ENCODE measurements around the gene TMEM59L. TPM values are rescaled to one million over a fixed set of nuclear protein-coding genes. Genes with fewer than 3 reads are reported as not detected.
"Not testable (repeated sequence)": the region's sequence is repeated elsewhere in the genome, so short reads cannot be mapped to it uniquely, and the experiment has no call there.

TMEM59L gene
- total and polyA plus RNA-seq, 8 donors, result 0.56 to 8.9 (median 1.2) TPM

- no peaks in the 10 kb centered on the region for H3K9me3 ChIP-seq
- H3K27ac ChIP-seq, result no peak overlapping the region
- peaks cover 0 to 10% (median 8%) of the 10 kb centered on the region in 3 donors for H3K4me1 ChIP-seq
- no peaks in the 10 kb centered on the region for H3K27me3 ChIP-seq
- no peak for TF ChIP-seq CTCF (IDR thresholded peaks at IDR 0.05)
- DNase-seq (peak in 1 of 6 donors; percentile 52), FAIRE-seq (no peak), ATAC-seq (no peak)
- no peak overlapping the region for H3K4me3 ChIP-seq
- intact Hi-C loops (cut with DNase I), result loop anchor here in 1 of 3 donors (5.0 kb wide), 1 partner anchor 249 kb away; no protein-coding TSS in a partner anchor
- no peaks in the 10 kb centered on the region for H3K36me3 ChIP-seq
- 35 to 45% methylated on average over 21 to 25 of the region's 25 CpGs for WGBS, 2 donors
Observed at GRCh38 chr19:18597809-18598660, 14.6 kb upstream of the TMEM59L start.

- 62 to 73% methylated on average over 20 of the region's 20 CpGs for WGBS, 2 donors
- H3K36me3 ChIP-seq, result no peaks in the 10 kb centered on the region
- no peaks in the 10 kb centered on the region for H3K9me3 ChIP-seq
- intact Hi-C loops (cut with DNase I), result loop anchor here in 1 of 3 donors (5.0 kb wide), 1 partner anchor 248 kb away; no protein-coding TSS in a partner anchor
- H3K27me3 ChIP-seq, result peaks cover 0 to 10% (median 0%) of the 10 kb centered on the region in 4 donors
- H3K4me1 ChIP-seq, result peaks cover 0 to 9% (median 6%) of the 10 kb centered on the region in 3 donors
- DNase-seq, result peak in 1 of 6 donors; percentile 58
- no peak for ATAC-seq
- TF ChIP-seq CTCF (IDR thresholded peaks at IDR 0.05), result no peak
- FAIRE-seq, result no peak
- H3K4me3 ChIP-seq, result no peak overlapping the region
- H3K27ac ChIP-seq, result no peak overlapping the region
Observed at GRCh38 chr19:18599485-18599884, 13.2 kb upstream of the TMEM59L start.

- H3K9me3 ChIP-seq; intact Hi-C loops (cut with DNase I); FAIRE-seq; H3K36me3 ChIP-seq; H3K27me3 ChIP-seq; ATAC-seq; DNase-seq; H3K4me1 ChIP-seq; H3K4me3 ChIP-seq; H3K27ac ChIP-seq: not testable (repeated sequence)
- 87 to 88% methylated on average over 15 of the region's 15 CpGs for WGBS, 2 donors
Observed at GRCh38 chr19:18600692-18601397, 11.8 kb upstream of the TMEM59L start.

- H3K4me1 ChIP-seq, result no peaks in the 10 kb centered on the region
- WGBS, 2 donors, result 79 to 90% methylated on average over 4 of the region's 4 CpGs
- peaks cover 0 to 10% (median 3%) of the 10 kb centered on the region in 4 donors for H3K27me3 ChIP-seq
- intact Hi-C loops (cut with DNase I), result no loop called here
- H3K27ac ChIP-seq, result no peak overlapping the region
- H3K36me3 ChIP-seq, result no peaks in the 10 kb centered on the region
- DNase-seq, result no peak
- H3K9me3 ChIP-seq, result no peaks in the 10 kb centered on the region
- H3K4me3 ChIP-seq, result no peak overlapping the region
- FAIRE-seq, result no peak
- no peak for TF ChIP-seq CTCF (IDR thresholded peaks at IDR 0.05)
- ATAC-seq, result no peak
Observed at GRCh38 chr19:18601875-18602274, 10.8 kb upstream of the TMEM59L start.

GRCh38 chr19:18603255-18603957 is 9.3 kb upstream of the TMEM59L start:
- TF ChIP-seq CTCF (IDR thresholded peaks at IDR 0.05), result no peak
- no peak for ATAC-seq
- Histone ChIP-seq H3K4me1 (peaks cover 0 to 5% (median 0%) of the 10 kb centered on the region in 3 donors), H3K36me3 (no peaks in the 10 kb centered on the region), H3K4me3 (no peak overlapping the region), H3K27me3 (peaks cover 0 to 17% (median 5%) of the 10 kb centered on the region in 4 donors), H3K27ac (no peak overlapping the region), H3K9me3 (no peaks in the 10 kb centered on the region)
- WGBS, 2 donors, result 12 to 21% methylated on average over 14 to 32 of the region's 32 CpGs
- FAIRE-seq, result no peak
- intact Hi-C loops (cut with DNase I), result no loop called here
- no peak for DNase-seq

Data from pancreas (tissue), 10 donors.